ENCODE data around the gene FGFR2. TPM values are rescaled to one million over a fixed set of nuclear protein-coding genes. Genes with fewer than 3 reads are reported as not detected.

FGFR2 gene
- total RNA-seq, 2 experiments from 2014 or later: 0.14 to 0.22 TPM

GRCh38 chr10:121583857-121584256, 14.4 kb downstream of the FGFR2 start:
- no peak for TF ChIP-seq CTCF (IDR thresholded peaks at IDR 0.05)
- no peaks in the 10 kb centered on the region for H3K36me3 Mint-ChIP-seq (ENCODE audit: low read depth)
- DNase-seq (no peak), ATAC-seq (ENCODE audit: poor library complexity) (no peak)
- H3K27ac Mint-ChIP-seq: no peak overlapping the region
- Histone ChIP-seq H3K4me3 (ENCODE audit: low read length) (no peak overlapping the region), H3K9me3 (ENCODE audit: control insufficient read depth in 1 of 2, insufficient read depth in 1 of 2, low read length in 2 of 2) (peaks cover 0 to 5% of the 10 kb centered on the region in 2 experiments), H3K27me3 (ENCODE audit: control insufficient read depth in 1 of 2, insufficient read depth in 2 of 2, low read length in 2 of 2) (no peaks in the 10 kb centered on the region), H3K27ac (ENCODE audit: low read depth in 1 of 2, low read length in 2 of 2) (no peak overlapping the region), H3K36me3 (ENCODE audit: insufficient read depth, low read length) (no peaks in the 10 kb centered on the region), H3K4me1 (ENCODE audit: insufficient read depth, low read length) (no peaks in the 10 kb centered on the region)
- H3K9me3 Mint-ChIP-seq: peaks cover 3% of the 10 kb centered on the region
- peaks cover 10% of the 10 kb centered on the region for H3K27me3 Mint-ChIP-seq
- CTCF ChIA-PET: no interaction called here
- intact Hi-C loops (cut with DNase I, micrococcal nuclease): no loop called here
- no peak overlapping the region for H3K4me3 Mint-ChIP-seq
- POLR2A ChIA-PET: no interaction called here
- no peaks in the 10 kb centered on the region for H3K4me1 Mint-ChIP-seq (ENCODE audit: low read depth)

DNA sequence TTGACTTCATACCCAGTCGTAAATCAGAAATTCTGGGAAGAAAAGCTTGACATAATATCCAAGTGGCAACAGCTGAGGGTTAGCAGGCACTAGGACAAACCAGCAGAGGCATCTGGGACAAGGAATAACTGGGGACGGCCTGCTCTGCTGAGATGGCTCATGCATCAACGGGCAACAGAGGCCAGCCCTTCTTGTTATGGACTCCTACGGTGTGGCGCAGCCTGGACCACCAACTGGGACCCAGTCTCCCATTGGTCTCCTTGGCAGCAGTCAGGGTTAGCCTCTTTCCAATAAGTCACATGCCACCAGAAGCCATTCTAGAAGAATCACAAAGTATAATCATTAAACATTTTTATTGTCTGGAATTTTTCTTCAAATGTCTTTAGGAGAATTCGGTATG, 15.0 kb downstream of the FGFR2 start:
- Mint-ChIP-seq H3K4me3 (no peak overlapping the region), H3K9me3 (peaks cover 3% of the 10 kb centered on the region), H3K27ac (no peak overlapping the region), H3K36me3 (ENCODE audit: low read depth) (no peaks in the 10 kb centered on the region), H3K4me1 (ENCODE audit: low read depth) (no peaks in the 10 kb centered on the region), H3K27me3 (peaks cover 10% of the 10 kb centered on the region)
- intact Hi-C loops (cut with DNase I, micrococcal nuclease): no loop called here
- Histone ChIP-seq H3K4me1 (ENCODE audit: insufficient read depth, low read length) (no peaks in the 10 kb centered on the region), H3K9me3 (ENCODE audit: control insufficient read depth in 1 of 2, insufficient read depth in 1 of 2, low read length in 2 of 2) (peaks cover 0 to 5% of the 10 kb centered on the region in 2 experiments), H3K36me3 (ENCODE audit: insufficient read depth, low read length) (no peaks in the 10 kb centered on the region), H3K27me3 (ENCODE audit: control insufficient read depth in 1 of 2, insufficient read depth in 2 of 2, low read length in 2 of 2) (no peaks in the 10 kb centered on the region), H3K27ac (ENCODE audit: low read depth in 1 of 2, low read length in 2 of 2) (no peak overlapping the region), H3K4me3 (ENCODE audit: low read length) (no peak overlapping the region)
- no peak for DNase-seq
- ChIA-PET POLR2A (no interaction called here), CTCF (no interaction called here)
- TF ChIP-seq CTCF (IDR thresholded peaks at IDR 0.05): no peak
- ATAC-seq (ENCODE audit: poor library complexity): no peak

GRCh38 chr10:121580276-121581116, 17.7 kb downstream of the FGFR2 start:
- no peaks in the 10 kb centered on the region for H3K36me3 Mint-ChIP-seq (ENCODE audit: low read depth)
- TF ChIP-seq CTCF (IDR thresholded peaks at IDR 0.05): no peak
- H3K9me3 Mint-ChIP-seq: no peaks in the 10 kb centered on the region
- H3K4me1 ChIP-seq (ENCODE audit: insufficient read depth, low read length): no peaks in the 10 kb centered on the region
- H3K9me3 ChIP-seq (ENCODE audit: control insufficient read depth in 1 of 2, insufficient read depth in 1 of 2, low read length in 2 of 2): peaks cover 0 to 5% of the 10 kb centered on the region in 2 experiments
- no peak overlapping the region for H3K27ac ChIP-seq (ENCODE audit: low read depth in 1 of 2, low read length in 2 of 2)
- CTCF ChIA-PET: no interaction called here
- no peak overlapping the region for H3K27ac Mint-ChIP-seq
- intact Hi-C loops (cut with DNase I, micrococcal nuclease): no loop called here
- peaks cover 4% of the 10 kb centered on the region for H3K27me3 Mint-ChIP-seq
- H3K4me3 Mint-ChIP-seq: no peak overlapping the region
- POLR2A ChIA-PET: no interaction called here
- ATAC-seq (ENCODE audit: poor library complexity) (no peak), DNase-seq (no peak)
- H3K4me3 ChIP-seq (ENCODE audit: low read length): no peak overlapping the region
- no peaks in the 10 kb centered on the region for H3K36me3 ChIP-seq (ENCODE audit: insufficient read depth, low read length)
- no peaks in the 10 kb centered on the region for H3K4me1 Mint-ChIP-seq (ENCODE audit: low read depth)
- H3K27me3 ChIP-seq (ENCODE audit: control insufficient read depth in 1 of 2, insufficient read depth in 2 of 2, low read length in 2 of 2): no peaks in the 10 kb centered on the region

Data from CD4-positive, alpha-beta T cell (primary cell).